HAP-1 (cell line): Measurements from ENCODE around the gene KHDRBS2.

ENCODE experiments used
- DNase-seq, 2 experiments: peaks; one replicate each; pipeline ENCODE4 v3.0.0-alpha.2; 2016 to 2020; ENCODE audit warnings: low spot score in 2 of 2
- H3K27me3 ChIP-seq: fragments of 250-450 bp; sonication (Bioruptor Pico); 2 replicates; pipeline ENCODE4 v1.5.1; 2020; ENCODE audit warnings: low read depth, mild to moderate bottlenecking, moderate library complexity
- H3K36me3 ChIP-seq: fragments of 250-450 bp; sonication (Bioruptor Pico); replicated peaks from 2 replicates; pipeline ENCODE4 v1.5.1; 2020; ENCODE audit warnings: mild to moderate bottlenecking
- H3K4me1 ChIP-seq: fragments of 250-450 bp; sonication (Bioruptor Pico); 2 replicates; pipeline ENCODE4 v1.5.1; 2020; ENCODE audit warnings: mild to moderate bottlenecking
- H3K4me3 ChIP-seq: fragments of 250-450 bp; sonication (Bioruptor Pico); 2 replicates; pipeline ENCODE4 v1.5.1; 2020; ENCODE audit warnings: mild to moderate bottlenecking, moderate library complexity
- H3K9me3 ChIP-seq: fragments of 250-450 bp; sonication (Bioruptor Pico); 2 replicates; pipeline ENCODE4 v1.5.1; 2020; ENCODE audit warnings: mild to moderate bottlenecking, moderate library complexity
- in situ Hi-C: fragments of 300-500 bp; cut with MboI; formaldehyde crosslinking; loops from 3 replicates; pipeline ENCODE4 v1.14.3; 2020; ENCODE audit warnings: low sequenced_read_pairs, inconsistent platforms, mixed read lengths

KHDRBS2 gene

GRCh38 chr6:62285612-62286469 lies at the start of gene KHDRBS2:
Gene KHDRBS2 (minus strand): TSS chr6:62286225.
- in situ Hi-C loops, result no loop called here
- no peak within 1 kb of the TSS for H3K4me3 ChIP-seq
- DNase-seq, result peak in 1 of 2 experiments; percentile 22
- H3K4me1 ChIP-seq, result no peaks in the 10 kb centered on the region
- no peaks in the 10 kb centered on the region for H3K36me3 ChIP-seq
- H3K9me3 ChIP-seq, result no peaks in the 10 kb centered on the region
- no peaks in the 10 kb centered on the region for H3K27me3 ChIP-seq

GRCh38 chr6:62328607-62329006 lies 42.6 kb upstream of the KHDRBS2 start:
- Histone ChIP-seq H3K27me3 (no peaks in the 10 kb centered on the region), H3K9me3 (no peaks in the 10 kb centered on the region; the same call in 1 of the 2 replicates), H3K4me3 (no peak overlapping the region), H3K36me3 (no peaks in the 10 kb centered on the region), H3K4me1 (no peaks in the 10 kb centered on the region)
- no peak for DNase-seq
- in situ Hi-C loops, result no loop called here

GRCh38 chr6:62324834-62325233 lies 38.8 kb upstream of the KHDRBS2 start:
- no peaks in the 10 kb centered on the region for H3K36me3 ChIP-seq
- H3K4me1 ChIP-seq, result no peaks in the 10 kb centered on the region
- H3K27me3 ChIP-seq, result no peaks in the 10 kb centered on the region
- in situ Hi-C loops, result no loop called here
- no peak overlapping the region for H3K4me3 ChIP-seq
- H3K9me3 ChIP-seq, result no peaks in the 10 kb centered on the region; the same call in 1 of the 2 replicates
- no peak for DNase-seq

- DNase-seq, result no peak
- Histone ChIP-seq H3K36me3 (no peaks in the 10 kb centered on the region), H3K4me1 (no peaks in the 10 kb centered on the region), H3K4me3 (no peak overlapping the region), H3K27me3 (no peaks in the 10 kb centered on the region), H3K9me3 (no peaks in the 10 kb centered on the region; the same call in none of the 2 replicates)
- in situ Hi-C loops, result no loop called here
Measured at GRCh38 chr6:62323818-62324431, 37.9 kb upstream of the KHDRBS2 start.

- Histone ChIP-seq H3K9me3 (no peaks in the 10 kb centered on the region), H3K36me3 (no peaks in the 10 kb centered on the region), H3K4me1 (no peaks in the 10 kb centered on the region), H3K27me3 (no peaks in the 10 kb centered on the region), H3K4me3 (no peak overlapping the region)
- no peak for DNase-seq
- in situ Hi-C loops, result no loop called here
Measured at GRCh38 chr6:62298745-62299392, 12.8 kb upstream of the KHDRBS2 start.

- in situ Hi-C loops, result no loop called here
- H3K36me3 ChIP-seq, result no peaks in the 10 kb centered on the region
- H3K4me1 ChIP-seq, result no peaks in the 10 kb centered on the region
- no peaks in the 10 kb centered on the region for H3K27me3 ChIP-seq
- no peak overlapping the region for H3K4me3 ChIP-seq
- DNase-seq, result no peak
- H3K9me3 ChIP-seq, result no peaks in the 10 kb centered on the region
Measured at GRCh38 chr6:62296541-62296940, 10.5 kb upstream of the KHDRBS2 start.

GRCh38 chr6:62288974-62289373 lies 2.9 kb upstream of the KHDRBS2 start:
- in situ Hi-C loops, result no loop called here
- Histone ChIP-seq H3K27me3 (no peaks in the 10 kb centered on the region), H3K4me3 (no peak overlapping the region), H3K4me1 (no peaks in the 10 kb centered on the region), H3K9me3 (no peaks in the 10 kb centered on the region), H3K36me3 (no peaks in the 10 kb centered on the region)
- no peak for DNase-seq

GRCh38 chr6:62288562-62288961 lies 2.5 kb upstream of the KHDRBS2 start:
- in situ Hi-C loops, result no loop called here
- no peaks in the 10 kb centered on the region for H3K4me1 ChIP-seq
- no peaks in the 10 kb centered on the region for H3K27me3 ChIP-seq
- H3K4me3 ChIP-seq, result no peak overlapping the region
- no peak for DNase-seq
- no peaks in the 10 kb centered on the region for H3K36me3 ChIP-seq
- no peaks in the 10 kb centered on the region for H3K9me3 ChIP-seq

GRCh38 chr6:62286470-62286843 lies 432 bp upstream of the KHDRBS2 start:
- Histone ChIP-seq H3K9me3 (no peaks in the 10 kb centered on the region), H3K4me1 (no peaks in the 10 kb centered on the region), H3K4me3 (no peak overlapping the region), H3K36me3 (no peaks in the 10 kb centered on the region), H3K27me3 (no peaks in the 10 kb centered on the region)
- no peak for DNase-seq
- in situ Hi-C loops, result no loop called here

- no peaks in the 10 kb centered on the region for H3K9me3 ChIP-seq
- no peaks in the 10 kb centered on the region for H3K27me3 ChIP-seq
- H3K36me3 ChIP-seq, result no peaks in the 10 kb centered on the region
- in situ Hi-C loops, result no loop called here
- H3K4me1 ChIP-seq, result no peaks in the 10 kb centered on the region
- no peak for DNase-seq
- no peak overlapping the region for H3K4me3 ChIP-seq
Measured at GRCh38 chr6:62284725-62285124, 1.3 kb downstream of the KHDRBS2 start.

- Histone ChIP-seq H3K36me3 (no peaks in the 10 kb centered on the region), H3K4me3 (no peak overlapping the region), H3K4me1 (no peaks in the 10 kb centered on the region), H3K9me3 (no peaks in the 10 kb centered on the region), H3K27me3 (no peaks in the 10 kb centered on the region)
- in situ Hi-C loops, result no loop called here
- DNase-seq, result no peak
Measured at GRCh38 chr6:62283796-62284411, 2.1 kb downstream of the KHDRBS2 start.

GRCh38 chr6:62283365-62283764 lies 2.7 kb downstream of the KHDRBS2 start:
- no peak for DNase-seq
- no peak overlapping the region for H3K4me3 ChIP-seq

GRCh38 chr6:62280099-62280498 lies 5.9 kb downstream of the KHDRBS2 start:
- DNase-seq, result no peak
- Histone ChIP-seq H3K9me3 (no peaks in the 10 kb centered on the region), H3K36me3 (no peaks in the 10 kb centered on the region), H3K4me3 (no peak overlapping the region), H3K4me1 (no peaks in the 10 kb centered on the region), H3K27me3 (no peaks in the 10 kb centered on the region)
- in situ Hi-C loops, result no loop called here

More at GRCh38 chr6:62283365-62283764, 2.7 kb downstream of the KHDRBS2 start:
- no peaks in the 10 kb centered on the region for H3K9me3 ChIP-seq
- no peaks in the 10 kb centered on the region for H3K36me3 ChIP-seq
- no peaks in the 10 kb centered on the region for H3K27me3 ChIP-seq
- in situ Hi-C loops, result no loop called here
- H3K4me1 ChIP-seq, result no peaks in the 10 kb centered on the region

GRCh38 chr6:62272114-62272513 lies 13.9 kb downstream of the KHDRBS2 start:
- DNase-seq, result no peak
- no peak overlapping the region for H3K4me3 ChIP-seq
- H3K27me3 ChIP-seq, result no peaks in the 10 kb centered on the region
- H3K4me1 ChIP-seq, result no peaks in the 10 kb centered on the region
- in situ Hi-C loops, result no loop called here
- H3K9me3 ChIP-seq, result no peaks in the 10 kb centered on the region
- H3K36me3 ChIP-seq, result no peaks in the 10 kb centered on the region
